ENCODE data around the gene STOX2.

DNA sequence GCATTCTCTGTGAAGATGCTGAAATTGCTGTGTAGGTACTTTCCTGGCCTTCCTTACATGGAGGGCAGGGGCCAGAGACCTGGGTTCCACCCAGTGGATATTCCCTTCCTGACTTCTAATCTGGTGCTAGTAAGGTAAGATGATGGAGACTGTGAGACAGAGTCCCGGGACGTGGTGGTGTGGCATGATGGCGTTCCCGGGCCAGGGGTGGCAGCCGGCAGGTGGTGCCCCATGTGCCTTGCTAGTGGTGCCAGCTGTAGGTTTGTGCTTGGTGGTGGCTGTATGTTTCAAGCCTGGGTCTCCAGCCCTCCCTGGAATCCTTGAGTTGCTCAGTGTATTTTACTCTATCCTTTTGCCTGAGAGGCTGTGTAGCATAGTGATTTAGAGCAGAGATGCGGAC lies 10.9 kb downstream of the STOX2 start:
- no peak for TF ChIP-seq CTCF (IDR thresholded peaks at IDR 0.05; ENCODE audit: low read depth, low read length, poor library complexity, severe bottlenecking)
- TF ChIP-seq EZH2phosphoT487 (IDR thresholded peaks at IDR 0.05; ENCODE audit: borderline replicate concordance, low read length) = no peak

Data from DOHH2 (cell line).